ENCODE data around the gene RIPPLY1. TPM values are rescaled to one million over a fixed set of nuclear protein-coding genes. Genes with fewer than 3 reads are reported as not detected.

Gene RIPPLY1
- total and polyA plus RNA-seq, 9 donors = 0.20 to 0.45 TPM; not detected in 7

Other genes starting within 250 kb of the RIPPLY1 start
- 1 to 10 TPM in 6 of 7 donors, under 1 TPM in 1; 1.00 to 4.0 (median 1.6) TPM for gene RNF128, start 176.6 kb downstream of the RIPPLY1 start, total RNA-seq
- gene RNF128, start 176.6 kb downstream of the RIPPLY1 start, polyA plus RNA-seq = 1 to 10 TPM in 1 of 2 donors, under 1 TPM in 1; 0.24 to 1.2 TPM
- 10 to 100 TPM in 1 of 7 donors, 1 to 10 TPM in 6; 5.0 to 10.4 (median 7.2) TPM for gene TBC1D8B, start 100.7 kb downstream of the RIPPLY1 start, total RNA-seq
- 1 to 10 TPM; 2.3 to 4.6 TPM for gene TBC1D8B, start 100.7 kb downstream of the RIPPLY1 start, polyA plus RNA-seq
- gene CLDN2, start 17.1 kb upstream of the RIPPLY1 start, total RNA-seq = under 1 TPM in 3 of 7 donors, not detected in 4; 0.10 to 0.69 (median 0.26) TPM
- under 1 TPM in 1 of 2 donors, not detected in 1; 0.70 TPM for gene CLDN2, start 17.1 kb upstream of the RIPPLY1 start, polyA plus RNA-seq
- gene MORC4, start 96.9 kb upstream of the RIPPLY1 start, total RNA-seq = 10 to 100 TPM; 15.4 to 26.4 (median 19.4) TPM
- 10 to 100 TPM in 1 of 2 donors, 1 to 10 TPM in 1; 9.6 to 25.9 TPM for gene MORC4, start 96.9 kb upstream of the RIPPLY1 start, polyA plus RNA-seq
- gene RBM41, start 215.5 kb upstream of the RIPPLY1 start, total RNA-seq = 10 to 100 TPM; 10.8 to 13.6 (median 12.1) TPM
- gene RBM41, start 215.5 kb upstream of the RIPPLY1 start, polyA plus RNA-seq = 1 to 10 TPM; 5.4 to 7.5 TPM

All from ovary (tissue), 9 donors.